NCI-H524 (cell line): Measurements from ENCODE around the gene DNAAF3.
"Not testable (repeated sequence)": the region's sequence is repeated elsewhere in the genome, so short reads cannot be mapped to it uniquely, and the experiment has no call there.

ENCODE experiments used
- DNase-seq, 2 experiments: peaks; one replicate each; lab custom pipeline; 2025; lab: John Stamatoyannopoulos, UW

Gene DNAAF3

DNA sequence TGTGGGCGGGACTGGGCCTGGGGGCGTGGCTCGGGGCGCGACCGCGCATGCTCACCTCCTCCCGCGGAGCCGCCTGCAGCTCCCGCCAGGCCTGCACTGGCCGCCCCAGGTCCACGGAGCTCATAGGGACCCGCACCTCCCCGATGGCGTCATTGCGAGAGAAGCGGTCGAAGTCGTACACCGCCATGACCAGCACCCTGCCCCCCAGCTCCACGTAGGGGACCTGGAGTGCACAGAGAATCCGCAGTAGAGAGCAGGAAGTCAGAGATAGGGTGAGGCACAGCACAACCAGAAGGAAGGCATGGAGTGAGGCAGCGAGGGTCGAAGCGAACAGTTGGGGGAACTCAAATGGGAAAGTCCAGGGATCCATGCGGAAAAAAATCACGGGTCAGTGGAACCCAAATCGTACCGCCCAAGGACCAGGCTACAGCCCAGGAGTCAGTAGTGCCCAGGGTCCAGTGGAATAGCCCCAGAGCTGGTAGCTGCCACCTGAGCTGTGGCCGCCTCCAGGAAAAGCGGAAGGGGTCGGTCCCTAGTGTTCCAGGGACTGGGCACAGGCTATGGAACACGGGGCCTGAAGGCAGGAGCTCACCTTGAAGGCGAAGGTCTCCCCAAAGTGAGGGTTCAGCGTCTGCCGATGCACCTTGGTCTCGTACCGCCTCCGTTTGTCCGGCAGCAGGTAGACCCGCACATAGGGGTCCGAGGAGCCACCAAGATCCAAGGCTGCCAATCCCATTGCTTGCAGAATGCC lies 8.9 kb upstream of the DNAAF3 start:
- DNase-seq = no peak

DNA sequence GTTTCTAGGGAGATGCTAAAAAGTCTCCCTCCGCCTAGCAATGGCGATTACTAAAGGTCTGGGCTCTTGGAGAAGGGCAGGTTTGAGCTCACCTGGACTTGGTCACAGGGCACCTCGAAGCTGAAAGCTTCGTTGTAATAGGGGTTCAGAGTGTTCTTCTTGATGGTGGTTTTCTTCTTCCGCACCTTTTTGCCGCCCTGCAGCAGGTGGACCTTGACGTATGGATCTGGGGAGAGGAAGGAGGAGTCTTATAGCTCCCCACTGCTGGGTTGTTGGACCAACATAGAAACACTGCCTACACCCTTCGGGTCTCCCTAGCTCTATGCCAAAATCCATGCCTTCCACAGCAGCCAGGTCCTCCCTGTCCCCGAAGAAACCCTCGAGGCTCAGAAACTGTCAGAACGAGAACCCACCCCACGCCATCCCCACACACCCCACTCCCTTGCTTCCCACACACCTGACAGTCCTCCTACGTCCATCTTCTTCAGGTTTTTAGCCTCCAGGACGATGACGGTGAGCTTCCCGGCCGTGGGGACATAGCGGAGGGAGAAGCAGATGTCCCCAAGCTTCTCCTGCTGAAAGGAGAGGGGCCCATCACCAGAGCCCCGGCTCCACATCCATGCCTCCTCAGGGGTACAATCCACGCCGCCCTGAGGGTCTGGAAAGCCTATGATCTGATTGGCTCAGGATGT lies 8.2 kb upstream of the DNAAF3 start:
- no peak for DNase-seq

DNA sequence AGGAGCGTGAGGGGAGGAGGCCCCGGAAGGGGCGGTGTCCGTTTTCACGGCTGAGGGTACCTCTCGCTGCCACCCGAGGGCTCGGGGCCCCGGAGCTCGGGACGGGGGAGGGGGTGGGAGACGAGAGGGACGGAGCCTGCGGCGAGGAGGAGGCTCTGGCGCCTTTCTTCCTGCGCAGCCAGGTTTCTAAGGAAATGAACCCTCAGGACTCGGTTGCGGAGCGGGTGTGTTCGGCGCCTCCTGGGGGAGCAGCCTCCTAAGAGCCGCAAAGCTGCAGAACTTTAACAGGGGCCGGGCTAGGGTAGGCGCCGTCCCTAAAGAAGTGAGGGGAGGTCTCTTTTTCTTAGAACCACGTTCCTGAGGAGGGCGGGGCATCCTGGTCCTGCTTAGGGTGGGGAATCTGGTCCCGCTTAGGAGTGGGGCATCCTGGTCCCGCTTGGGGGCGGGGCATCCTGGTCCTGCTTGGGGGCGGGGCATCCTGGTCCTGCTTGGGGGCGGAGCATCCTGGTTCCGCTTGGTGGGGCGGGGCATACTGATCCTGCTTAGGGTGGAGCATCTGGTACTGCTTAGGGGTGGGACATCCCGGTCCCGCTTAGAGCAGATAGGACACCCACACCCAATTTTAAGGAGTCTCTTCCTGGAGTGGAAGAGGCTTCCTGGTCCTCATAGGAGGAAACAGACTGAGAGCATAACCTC lies 7.4 kb upstream of the DNAAF3 start:
- peak in 1 of 2 experiments; percentile 63 for DNase-seq

DNA sequence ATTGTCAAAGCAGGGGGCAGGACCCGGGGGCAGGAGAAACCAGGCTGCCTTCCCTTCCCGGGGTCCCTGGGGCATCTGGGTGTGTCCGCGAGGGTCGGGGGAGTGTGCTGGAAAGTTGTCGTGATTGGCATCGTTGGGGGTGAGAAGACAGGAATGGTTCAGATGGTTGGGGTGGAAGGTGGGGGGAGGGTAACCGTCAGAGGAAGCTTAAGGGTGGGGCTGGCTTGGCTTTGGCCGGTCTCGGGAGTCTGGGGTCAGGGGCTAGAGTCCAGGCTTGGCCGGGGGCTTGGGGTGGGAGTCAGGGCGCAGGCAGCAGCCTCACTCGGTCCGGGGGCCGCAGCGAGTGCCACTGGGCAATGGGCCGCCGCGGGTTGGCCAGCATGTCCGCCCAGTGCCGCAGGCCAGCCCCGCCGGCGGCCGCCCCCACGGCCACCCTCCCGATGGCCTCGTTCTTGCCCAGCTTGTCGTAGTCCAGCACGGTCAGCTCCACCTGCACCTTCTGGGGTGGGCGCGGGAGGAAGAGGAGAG lies 6.8 kb upstream of the DNAAF3 start:
- DNase-seq = no peak

DNA sequence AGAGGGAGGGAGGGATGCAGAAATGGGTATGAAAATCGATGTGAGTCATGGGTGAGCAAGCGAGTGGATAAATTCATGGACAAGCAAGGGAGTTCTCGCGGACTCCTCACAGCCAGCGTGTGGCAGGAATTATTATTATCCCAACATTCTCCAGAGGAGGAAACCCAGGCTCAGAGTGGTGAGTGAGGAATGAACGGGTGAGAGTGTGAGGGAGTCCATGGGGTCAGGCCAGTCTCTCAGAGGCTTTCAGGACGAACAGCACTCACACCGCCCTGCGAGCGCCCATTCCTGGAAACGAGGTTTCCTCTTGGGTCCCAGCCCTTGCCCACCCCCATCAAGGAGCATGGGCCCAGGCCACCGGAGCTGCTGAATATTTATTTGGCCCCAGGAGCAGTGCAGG lies 6.3 kb upstream of the DNAAF3 start:
- no peak for DNase-seq

DNA sequence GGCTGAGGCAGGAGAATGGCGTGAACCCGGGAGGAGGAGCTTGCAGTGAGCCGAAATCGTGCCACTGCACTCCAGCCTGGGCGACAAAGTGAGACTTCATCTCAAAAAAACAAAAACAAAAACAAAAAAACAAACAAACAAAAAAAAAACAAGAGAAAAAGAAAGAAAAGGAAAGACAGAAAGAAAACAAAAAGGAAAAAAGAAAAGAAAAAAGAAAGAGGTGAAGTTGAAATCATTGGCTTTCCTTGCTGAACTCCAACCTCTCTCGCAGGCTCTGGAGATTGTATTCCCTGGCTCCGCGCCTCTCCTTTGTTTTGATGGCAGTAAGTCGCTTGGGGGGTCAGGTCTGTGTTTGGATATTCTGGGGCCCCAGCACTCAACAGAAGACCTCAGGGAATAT lies 5.9 kb upstream of the DNAAF3 start:
- DNase-seq = not testable (repeated sequence)

DNA sequence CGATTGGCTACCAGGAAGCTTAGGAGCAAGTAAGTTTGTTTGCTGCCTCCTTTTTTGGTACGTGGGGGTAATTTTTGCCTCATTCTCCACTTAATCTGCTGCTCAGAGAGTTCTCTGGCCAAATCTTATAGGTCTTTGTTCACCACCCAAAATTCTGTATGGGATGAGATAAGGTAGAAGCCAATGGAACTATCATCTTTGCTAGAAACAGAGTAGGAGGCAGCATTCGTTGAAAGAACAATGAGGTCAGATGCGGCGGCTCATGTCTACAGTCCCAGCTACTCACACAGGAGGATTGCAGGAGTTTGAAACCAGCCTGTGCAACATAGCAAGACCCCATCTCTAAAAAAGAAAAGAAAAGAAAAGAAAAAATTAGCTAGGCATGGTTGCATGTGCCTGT lies 5.0 kb upstream of the DNAAF3 start:
- DNase-seq = no peak

DNA sequence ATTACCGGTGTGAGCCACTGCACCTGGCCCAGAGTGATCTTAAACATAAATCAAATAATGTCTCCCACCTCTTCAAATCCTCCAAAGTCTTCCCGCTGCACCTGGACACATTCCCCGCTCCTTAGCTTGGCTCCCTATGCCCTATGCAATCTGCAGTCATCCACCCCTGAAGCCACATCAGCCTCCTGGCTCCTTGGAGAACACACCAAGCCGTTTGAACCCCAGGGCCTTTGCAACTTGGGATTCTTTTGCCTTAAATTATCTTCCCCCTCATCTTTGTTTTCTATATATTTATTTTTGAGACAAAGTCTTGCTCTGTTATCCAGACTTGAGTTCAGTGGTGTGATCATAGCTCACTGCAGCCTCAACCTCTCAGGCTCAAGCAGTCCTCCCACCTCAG lies 2.7 kb upstream of the DNAAF3 start:
- no peak for DNase-seq

DNA sequence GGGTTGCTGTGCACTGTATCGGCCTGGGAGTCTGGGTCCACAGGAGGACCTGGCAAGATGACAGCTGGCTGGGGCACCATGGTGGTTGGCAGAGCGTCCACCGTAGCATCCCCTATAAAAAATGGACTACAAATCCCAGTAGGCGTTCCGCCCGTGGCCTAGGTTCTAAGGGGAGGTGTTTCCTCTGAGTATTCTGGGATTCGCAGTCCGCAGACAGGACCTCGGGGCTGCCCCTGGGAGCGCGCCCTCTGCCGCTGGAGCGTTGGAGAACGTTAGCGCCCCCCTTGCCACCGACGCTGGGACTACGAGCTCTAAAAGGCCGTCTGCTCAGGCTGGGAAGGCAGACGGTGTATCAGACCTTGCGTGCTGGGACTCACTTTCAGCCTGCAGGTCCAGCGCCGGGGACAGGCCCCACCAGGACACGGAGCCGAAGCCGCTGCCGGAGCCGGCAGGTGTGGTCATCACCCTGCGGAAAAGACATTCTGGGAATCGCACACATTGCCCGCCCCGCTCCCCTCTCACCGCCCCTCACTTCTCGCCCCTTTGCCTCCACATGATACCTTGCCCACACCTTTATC lies 372 bp downstream of the DNAAF3 start:
- peak; percentile 74 to 85 for DNase-seq

DNA sequence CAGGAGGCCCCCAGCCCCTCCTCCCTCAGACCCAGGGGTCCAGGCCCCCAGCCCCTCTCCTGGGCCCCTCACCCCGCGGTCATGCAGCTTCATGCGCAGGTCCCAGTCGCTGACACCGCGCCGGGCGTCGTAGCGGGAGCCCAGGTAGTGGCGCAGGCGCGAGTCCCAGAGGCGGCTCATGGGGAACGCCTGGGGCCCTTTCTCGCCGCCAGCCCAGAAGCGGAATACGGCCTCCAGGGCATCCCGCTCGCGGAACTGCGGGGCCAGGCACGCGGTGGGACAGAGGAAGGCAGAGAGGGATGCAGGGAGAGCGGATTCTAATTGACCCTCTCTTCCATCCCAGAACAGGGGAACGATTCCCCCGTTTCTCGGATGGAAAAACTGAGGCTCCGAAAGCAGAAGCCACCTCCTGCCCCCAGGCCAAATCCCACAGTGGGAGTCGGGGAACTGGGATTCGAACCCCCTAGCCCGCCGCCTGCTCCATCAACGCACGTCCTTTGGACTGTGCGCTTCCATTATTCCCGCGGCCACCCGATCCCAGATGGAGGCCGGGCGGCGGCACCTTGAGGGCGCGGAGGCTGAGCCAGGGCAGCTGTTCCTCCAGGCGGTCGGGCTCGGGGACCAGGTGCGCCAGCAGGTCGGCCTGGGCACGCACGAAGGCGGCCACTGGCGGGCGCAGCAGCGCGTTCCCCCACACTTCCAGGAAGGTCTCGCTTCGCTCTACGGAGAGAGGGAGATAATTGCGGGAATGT lies 4.7 kb downstream of the DNAAF3 start:
- peak; percentile 18 to 34 for DNase-seq

DNA sequence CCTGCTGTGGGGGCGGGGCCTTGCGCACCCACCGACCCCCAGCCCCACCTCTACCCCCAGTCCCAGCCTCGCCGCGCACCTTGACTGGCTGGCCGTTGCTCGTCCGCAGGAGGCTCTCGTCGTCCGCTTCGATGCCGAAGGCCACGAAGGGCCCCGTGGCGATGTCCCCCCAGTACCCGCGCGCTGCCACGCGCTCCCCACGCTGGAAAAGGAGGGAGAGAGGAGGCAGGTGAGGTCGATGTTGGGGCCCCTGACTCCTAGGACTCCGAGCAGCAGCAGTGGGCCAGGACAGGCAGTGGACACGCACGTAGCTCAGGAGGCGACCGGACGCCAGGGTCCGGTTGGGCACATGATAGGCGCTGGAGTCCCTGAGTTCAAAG lies 5.4 kb downstream of the DNAAF3 start:
- no peak for DNase-seq

DNA sequence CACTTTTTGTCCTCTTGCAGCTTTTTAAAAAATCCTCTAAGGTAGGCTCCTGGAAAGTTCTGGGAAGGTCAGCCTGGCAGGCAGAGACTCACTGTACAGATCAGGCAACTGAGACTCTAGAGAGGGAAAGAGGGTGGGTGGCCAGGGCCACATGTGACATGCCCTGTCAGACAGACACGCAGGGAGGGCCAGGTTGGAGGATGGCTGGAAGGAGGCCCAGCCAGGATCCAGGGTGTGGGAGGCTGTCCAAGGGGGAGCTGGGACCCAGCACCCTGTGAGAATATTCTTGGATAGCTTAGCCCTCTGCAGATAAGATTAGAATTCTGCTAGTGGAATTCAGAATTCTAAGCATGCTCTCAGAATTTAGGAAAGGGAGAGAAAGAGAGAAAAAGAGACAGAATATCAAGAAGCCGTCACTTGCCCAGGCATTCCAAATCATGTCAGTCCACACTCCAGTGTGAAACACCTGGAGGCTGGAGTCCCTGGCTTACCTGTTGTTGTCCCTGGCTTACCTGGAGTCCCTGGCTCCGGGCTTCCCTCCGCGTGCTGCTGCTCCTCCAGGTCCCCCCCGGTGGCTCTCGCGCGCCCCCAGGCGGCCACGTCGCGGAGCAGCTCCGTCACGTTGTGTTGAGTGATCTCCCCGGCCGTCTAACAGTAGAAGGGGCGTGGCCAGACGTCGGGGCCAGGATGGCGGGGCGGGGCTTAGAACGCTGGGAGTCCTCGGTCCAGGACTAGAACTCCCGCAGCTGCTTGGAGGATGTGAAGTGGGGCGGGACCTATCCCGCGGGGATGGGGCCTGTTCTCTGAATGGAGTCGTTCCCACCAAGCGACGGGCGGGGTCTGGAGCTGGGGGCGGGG lies 6.1 kb downstream of the DNAAF3 start:
- peak; percentile 71 to 82 for DNase-seq

DNA sequence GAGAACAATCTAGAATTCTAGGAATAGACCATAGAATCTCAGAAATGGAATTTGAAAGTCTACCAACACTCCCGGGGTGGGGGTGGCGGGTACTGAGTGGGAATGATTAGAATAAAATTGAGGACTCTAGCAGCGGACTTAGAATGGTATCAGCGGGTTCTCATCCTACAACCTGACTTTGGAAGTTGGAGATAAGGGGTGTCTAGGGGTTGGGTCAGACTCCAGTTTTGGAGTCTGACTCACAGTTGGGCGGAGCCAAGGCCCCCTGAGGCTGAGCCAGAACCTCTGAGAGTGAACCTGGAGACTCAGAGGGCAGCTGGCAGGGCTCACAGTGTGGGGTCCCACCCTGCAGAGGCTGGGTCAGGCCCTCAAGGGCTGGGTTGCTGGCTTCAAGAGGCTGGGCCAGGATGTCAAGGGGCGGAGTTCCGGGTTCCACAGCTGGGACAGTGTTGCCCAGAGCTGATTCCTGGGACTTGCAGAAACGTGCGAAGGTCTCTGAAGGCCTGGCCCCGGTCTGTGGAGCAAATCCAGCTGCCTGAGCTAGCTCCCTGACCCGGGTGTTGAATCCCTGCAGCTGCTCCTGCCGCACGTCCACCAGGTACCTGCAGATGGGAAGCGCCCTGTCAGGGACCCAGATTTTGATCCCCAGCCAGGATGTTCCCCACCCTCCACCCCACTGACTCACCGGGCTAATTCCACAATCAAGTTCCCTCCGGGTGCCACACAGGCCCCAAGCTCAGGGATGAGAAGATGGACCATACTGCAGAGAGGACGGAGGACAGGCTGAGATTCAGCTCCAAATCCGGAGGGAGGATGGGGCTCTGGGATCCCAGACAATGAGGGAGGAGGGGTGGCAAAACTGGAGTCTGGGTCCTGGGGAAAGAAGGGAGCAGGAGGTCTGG lies 7.3 kb downstream of the DNAAF3 start:
- no peak for DNase-seq

DNA sequence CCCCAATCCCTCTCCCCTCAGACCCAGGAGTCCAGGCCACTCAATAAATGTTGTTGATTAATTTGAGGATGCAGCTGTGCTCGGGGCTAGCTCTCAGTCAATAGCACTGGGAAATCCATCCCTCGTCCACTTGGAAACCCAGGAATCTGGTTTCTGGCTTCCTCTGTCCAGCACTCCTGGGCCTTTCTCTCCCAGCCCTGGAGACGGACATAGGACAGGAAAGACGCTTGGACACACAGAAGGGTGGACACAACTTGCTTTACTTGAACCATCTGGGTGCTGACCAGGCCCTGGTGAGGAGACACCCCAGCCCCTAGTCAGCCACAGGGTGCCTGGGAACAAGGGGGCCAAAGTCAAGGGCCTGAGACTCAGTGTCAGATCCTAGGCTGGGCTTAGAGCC lies 8.0 kb downstream of the DNAAF3 start:
- no peak for DNase-seq

DNA sequence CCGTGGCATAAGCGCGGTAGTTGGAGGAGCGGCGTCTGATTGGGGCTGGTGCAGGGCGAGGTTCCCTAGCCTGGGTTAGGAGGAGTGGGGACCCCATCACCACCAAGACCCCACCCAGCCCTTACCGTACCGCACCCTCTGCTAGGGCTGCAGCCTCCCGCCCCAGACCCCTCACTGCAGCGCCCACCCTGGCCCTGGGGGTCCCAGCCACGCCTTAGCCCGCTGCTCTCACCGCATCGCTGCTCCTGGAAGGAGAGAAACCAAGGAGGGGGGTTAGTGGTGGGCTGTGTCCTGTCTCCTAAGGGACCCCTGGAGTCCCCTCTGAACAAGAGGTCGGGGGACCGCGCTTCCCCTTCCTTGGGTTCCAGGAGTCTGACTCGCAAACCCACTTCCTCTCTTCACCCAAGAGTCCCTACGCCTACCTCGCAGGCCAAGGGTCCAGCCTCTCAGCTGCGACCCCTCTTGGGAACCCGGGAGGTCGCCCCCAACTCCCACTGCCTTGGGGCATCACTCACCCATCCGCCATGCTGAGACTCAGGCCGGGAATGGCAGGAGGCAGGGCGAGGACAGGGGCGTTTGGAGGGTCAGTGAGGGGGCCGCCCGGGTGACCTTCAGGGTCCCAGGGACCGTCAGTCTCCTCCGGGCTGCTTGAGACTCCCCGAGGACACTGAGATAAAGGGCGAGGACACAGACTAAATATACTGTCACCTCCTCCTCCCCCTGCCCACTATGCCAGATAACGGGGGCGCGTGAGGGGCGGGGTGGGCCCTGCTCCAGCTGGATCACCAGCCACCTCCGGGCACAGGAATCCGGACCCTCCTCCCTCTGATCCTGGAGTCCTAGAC lies 9.1 kb downstream of the DNAAF3 start, which contains the start of gene TNNI3:
Gene TNNI3, minus strand, starts transcription at position 669 of the 845 bp plus-strand sequence. Its CDS starts 143 bp downstream, at position 526.
- DNase-seq = no peak

DNA sequence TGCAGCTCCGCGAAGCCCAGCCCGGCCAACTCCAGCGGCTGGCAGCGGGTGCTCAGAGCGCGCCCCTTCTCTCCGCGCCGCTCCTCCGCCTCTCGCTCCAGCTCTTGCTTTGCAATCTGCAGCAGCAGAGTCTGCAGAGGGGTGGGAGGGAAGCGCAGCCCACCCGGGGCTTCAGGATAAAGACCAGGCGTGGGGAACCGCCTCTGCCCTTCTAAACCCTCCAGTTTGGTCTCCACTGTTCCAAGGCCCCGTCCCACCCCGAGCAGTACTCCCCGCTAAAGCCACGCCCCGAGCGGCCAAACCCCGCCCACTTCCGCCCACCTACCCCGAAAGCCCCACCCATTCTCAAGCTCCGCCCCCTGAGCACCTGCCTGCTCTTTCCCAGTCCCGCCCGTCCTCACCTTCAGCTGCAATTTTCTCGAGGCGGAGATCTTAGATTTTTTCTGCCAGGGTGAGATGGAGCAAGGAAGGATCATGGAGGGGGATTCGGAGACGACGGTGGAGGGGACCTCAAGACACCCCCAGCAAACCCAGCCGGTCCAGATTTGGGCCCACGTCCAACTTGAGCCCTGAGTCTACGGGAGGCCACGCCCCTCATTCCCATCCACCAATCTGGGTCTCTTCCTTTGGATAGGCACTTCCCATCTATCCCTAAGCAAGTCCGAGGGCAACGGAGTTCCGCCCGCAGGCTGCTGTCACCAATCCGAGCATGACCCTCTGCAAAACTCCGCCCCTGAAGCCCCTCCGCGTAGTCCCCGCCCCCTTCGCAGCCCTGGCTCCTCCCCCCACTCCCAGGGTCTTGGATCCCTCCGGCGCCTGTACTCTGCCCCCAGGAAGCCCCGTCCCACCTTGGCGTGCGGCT lies 10.0 kb downstream of the DNAAF3 start:
- no peak for DNase-seq

DNA sequence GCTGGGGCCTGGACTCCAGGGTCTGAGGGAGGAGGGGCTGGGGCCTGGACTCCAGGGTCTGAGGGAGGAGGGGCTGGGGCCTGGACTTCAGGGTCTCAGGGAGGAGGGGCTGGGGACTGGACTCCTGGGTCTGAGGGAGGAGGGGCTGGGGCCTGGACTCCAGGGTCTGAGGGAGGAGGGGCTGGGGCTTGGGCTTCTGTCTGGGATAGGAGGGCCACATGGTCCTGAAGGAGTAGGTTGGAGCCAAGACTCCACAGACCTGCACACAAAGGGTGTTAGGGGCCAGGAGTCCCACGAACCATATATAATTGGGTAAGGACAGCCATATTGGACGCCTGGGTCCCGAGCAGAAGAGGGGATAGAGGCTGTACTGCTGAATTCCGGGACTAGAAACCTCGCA lies 10.6 kb downstream of the DNAAF3 start:
- DNase-seq = not testable (repeated sequence)
